H1 (cell line): ENCODE data around the gene CHCHD3. TPM values are rescaled to one million over a fixed set of nuclear protein-coding genes. Genes with fewer than 3 reads are reported as not detected.

Experiments used
- CTCF ChIA-PET: fragments of 300-600 bp; sonication (Branson Sonifier 250); formaldehyde crosslinking; loops from one replicate; lab custom pipeline; 2021; ENCODE audit not compliant: partially characterized antibody; lab: Charles Lee
- POLR2A ChIA-PET: fragments of 300-600 bp; sonication (Branson Sonifier 250); formaldehyde crosslinking; loops from one replicate; lab custom pipeline; 2021; ENCODE audit warnings: inconsistent platforms; ENCODE audit not compliant: partially characterized antibody; lab: Charles Lee
- DNase-seq, 2 experiments: peaks; one replicate each; pipeline versions ENCODE4 v3.0.0 to v3.0.0-alpha.2; 2010 to 2022; ENCODE audit warnings: low spot score in 2 of 2, low read depth in 1 of 2, mixed read lengths in 1 of 2
- FAIRE-seq: peaks from 2 replicates; lab custom pipeline; 2011; peaks lifted over from hg19 to GRCh38; lab: Jason Lieb, UNC
- H2AFZ ChIP-seq: 2 replicates; pipeline ENCODE4 v1.8.1; 2012; ENCODE audit warnings: low read length, inconsistent platforms
- H2AK5ac ChIP-seq: 2 replicates; pipeline ENCODE4 v1.6.1; 2013; ENCODE audit warnings: low read depth, low read length
- H2BK120ac ChIP-seq: replicated peaks from 2 replicates; pipeline ENCODE3; 2013; ENCODE audit warnings: low read depth, low read length, inconsistent platforms
- H2BK12ac ChIP-seq: 2 replicates; pipeline ENCODE4 v1.6.1; 2013; ENCODE audit warnings: low read depth, low read length
- H2BK15ac ChIP-seq: 2 replicates; pipeline ENCODE4 v1.6.1; 2013; ENCODE audit warnings: low read length
- H2BK20ac ChIP-seq: 2 replicates; pipeline ENCODE4 v1.6.1; 2013; ENCODE audit warnings: low read length
- H2BK5ac ChIP-seq: 2 replicates; pipeline ENCODE4 v1.6.1; 2013; ENCODE audit warnings: low read depth, low read length
- H3K14ac ChIP-seq: 2 replicates; pipeline ENCODE4 v1.6.1; 2013; ENCODE audit warnings: inconsistent platforms; ENCODE audit not compliant: insufficient read length
- H3K18ac ChIP-seq: 2 replicates; pipeline ENCODE4 v1.6.1; 2013; ENCODE audit warnings: low read length; ENCODE audit errors: extremely low read depth
- H3K23ac ChIP-seq: 2 replicates; pipeline ENCODE4 v1.6.1; 2013; ENCODE audit warnings: inconsistent platforms; ENCODE audit not compliant: insufficient read length
- H3K23me2 ChIP-seq: 2 replicates; pipeline ENCODE4 v1.6.1; 2013; ENCODE audit warnings: low read depth, low read length
- H3K27ac ChIP-seq: 2 replicates; pipeline ENCODE4 v1.6.1; 2011; ENCODE audit warnings: low read depth, low read length, inconsistent platforms
- H3K27me3 ChIP-seq, 4 experiments: replicated peaks in 1 of 4; 1 replicate in 1 of 4; 2 replicates in 3 of 4; pipeline versions ENCODE4 v1.6.1 to v1.8.1; 2011 to 2013; ENCODE audit warnings: low read length in 3 of 4, mild to moderate bottlenecking in 3 of 4, inconsistent platforms in 2 of 4, mixed read lengths in 2 of 4, moderate library complexity in 1 of 4; ENCODE audit not compliant: control insufficient read depth in 3 of 4, insufficient read depth in 3 of 4; ENCODE audit errors: extremely low read depth in 1 of 4
- H3K36me3 ChIP-seq, 4 experiments: 2 replicates each; pipeline versions ENCODE4 v1.6.1 to v1.8.1; 2011 to 2013; ENCODE audit warnings: mild to moderate bottlenecking in 4 of 4, low read length in 3 of 4, moderate library complexity in 2 of 4, control low read depth in 1 of 4, inconsistent platforms in 1 of 4; ENCODE audit not compliant: insufficient read depth in 4 of 4, control insufficient read depth in 2 of 4
- H3K4ac ChIP-seq: replicated peaks from 2 replicates; pipeline ENCODE3; 2013; ENCODE audit warnings: low read length, low read depth, mixed read lengths, inconsistent platforms; ENCODE audit not compliant: insufficient read length
- H3K4me1 ChIP-seq, 4 experiments: replicated peaks in 1 of 4; 1 replicate in 1 of 4; 2 replicates in 3 of 4; pipeline versions ENCODE4 v1.6.1 to v1.8.1; 2011 to 2013; ENCODE audit warnings: low read length in 3 of 4, inconsistent platforms in 2 of 4, mixed read lengths in 1 of 4; ENCODE audit not compliant: insufficient read depth in 4 of 4, control insufficient read depth in 3 of 4
- H3K4me2 ChIP-seq, 2 experiments: 2 replicates each; pipeline versions ENCODE4 v1.6.1 to v1.8.1; 2011 to 2013; ENCODE audit warnings: low read depth in 2 of 2, low read length in 2 of 2, control low read depth in 1 of 2, inconsistent platforms in 1 of 2, mild to moderate bottlenecking in 1 of 2; ENCODE audit not compliant: insufficient read depth in 1 of 2
- H3K4me3 ChIP-seq, 4 experiments: fragments of 200-600, 300-600 bp in 1 of 4; sonication (generic), shearing (Covaris generic), sonication (Bioruptor Twin) in 1 of 4; 2 replicates each; pipeline versions ENCODE4 v1.5.1 to v1.8.1; 2011 to 2016; ENCODE audit warnings: low read length in 4 of 4, low read depth in 3 of 4, control low read depth in 2 of 4, inconsistent platforms in 2 of 4, mild to moderate bottlenecking in 2 of 4, mixed read lengths in 1 of 4, moderate library complexity in 1 of 4; ENCODE audit not compliant: insufficient read depth in 2 of 4; ENCODE audit errors: extremely low read depth in 1 of 4
- H3K56ac ChIP-seq: replicated peaks from 2 replicates; pipeline ENCODE3; 2013; ENCODE audit warnings: low read depth, mild to moderate bottlenecking, mixed read lengths, low read length, inconsistent platforms; ENCODE audit not compliant: insufficient read length
- H3K79me1 ChIP-seq: 2 replicates; pipeline ENCODE4 v1.6.1; 2013; ENCODE audit warnings: low read depth, low read length, control low read depth
- H3K79me2 ChIP-seq, 2 experiments: 2 replicates each; pipeline versions ENCODE4 v1.6.1 to v1.8.1; 2012 to 2013; ENCODE audit warnings: low read length in 2 of 2, mild to moderate bottlenecking in 2 of 2, inconsistent platforms in 1 of 2; ENCODE audit not compliant: insufficient read depth in 2 of 2, control insufficient read depth in 1 of 2
- H3K9ac ChIP-seq, 4 experiments: replicated peaks in 1 of 4; 1 replicate in 1 of 4; 2 replicates in 3 of 4; pipeline versions ENCODE4 v1.6.1 to v1.8.1; 2011 to 2013; ENCODE audit warnings: low read depth in 3 of 4, low read length in 3 of 4, control low read depth in 2 of 4, mild to moderate bottlenecking in 2 of 4, moderate library complexity in 2 of 4, inconsistent platforms in 1 of 4; ENCODE audit errors: extremely low read depth in 1 of 4
- H3K9me3 ChIP-seq, 2 experiments: 2 replicates each; pipeline versions ENCODE4 v1.6.1 to v1.8.1; 2012 to 2013; ENCODE audit warnings: mild to moderate bottlenecking in 2 of 2, moderate library complexity in 2 of 2, control low read depth in 1 of 2, inconsistent platforms in 1 of 2, low read depth in 1 of 2, low read length in 1 of 2, mixed read lengths in 1 of 2; ENCODE audit not compliant: insufficient read depth in 2 of 2
- H4K20me1 ChIP-seq, 2 experiments: replicated peaks in 1 of 2; 2 replicates each; pipeline versions ENCODE3 to v1.8.1; 2011 to 2013; ENCODE audit warnings: inconsistent platforms in 2 of 2, low read length in 2 of 2, mild to moderate bottlenecking in 1 of 2; ENCODE audit not compliant: insufficient read depth in 2 of 2, control insufficient read depth in 1 of 2
- H4K5ac ChIP-seq: 2 replicates; pipeline ENCODE4 v1.6.1; 2013; ENCODE audit warnings: low read length, low read depth, mixed read lengths, inconsistent platforms; ENCODE audit not compliant: insufficient read length
- H4K8ac ChIP-seq: 2 replicates; pipeline ENCODE4 v1.8.0; 2013; ENCODE audit warnings: mild to moderate bottlenecking, moderate library complexity, low read length, inconsistent platforms; ENCODE audit not compliant: insufficient read depth; ENCODE audit errors: extremely low read depth
- H4K91ac ChIP-seq: replicated peaks from 2 replicates; pipeline ENCODE3; 2013; ENCODE audit warnings: low read length, mixed read lengths, inconsistent platforms; ENCODE audit not compliant: insufficient read length
- ATF2 ChIP-seq: IDR thresholded peaks from 2 replicates; pipeline ENCODE4 v1.6.1; 2012; ENCODE audit warnings: low read length, inconsistent platforms
- ATF3 ChIP-seq: IDR thresholded peaks from 2 replicates; pipeline ENCODE4 v1.6.1; 2011; ENCODE audit warnings: low read depth, mild to moderate bottlenecking, low read length; ENCODE audit not compliant: insufficient read depth
- CBX5 ChIP-seq: fragments of 300-800, 300-1000 bp; sonication (generic); IDR thresholded peaks from 2 replicates; pipeline ENCODE4 v1.7.1; 2016; ENCODE audit warnings: antibody characterized with exemption, low read length, low read depth
- GABPA ChIP-seq: IDR thresholded peaks from 2 replicates; pipeline ENCODE4 v1.6.1; 2011; ENCODE audit warnings: mild to moderate bottlenecking, low read length, moderate library complexity, borderline replicate concordance; ENCODE audit not compliant: insufficient read depth
- KDM5A ChIP-seq: fragments of 200-600 bp; IDR thresholded peaks from 2 replicates; pipeline ENCODE4 v1.7.1; 2012; ENCODE audit warnings: mild to moderate bottlenecking, low read length, inconsistent platforms, mixed read lengths
- PHF8 ChIP-seq: fragments of 200-600 bp; sonication (generic); conservative IDR thresholded peaks from 2 replicates; pipeline ENCODE4 v1.7.1; 2012; ENCODE audit warnings: low read depth, mild to moderate bottlenecking, inconsistent platforms, low read length, moderate library complexity
- SAP30 ChIP-seq: fragments of 300-600 bp; sonication (generic); IDR thresholded peaks from 2 replicates; pipeline ENCODE4 v1.7.1; 2012; ENCODE audit warnings: low read length, moderate library complexity, mild to moderate bottlenecking, inconsistent platforms; ENCODE audit not compliant: insufficient read depth, insufficient replicate concordance
- SIRT6 ChIP-seq: IDR thresholded peaks from one replicate; pipeline ENCODE4 v1.7.1; 2012; ENCODE audit warnings: low read length, inconsistent platforms
- SP2 ChIP-seq: IDR thresholded peaks from 2 replicates; pipeline ENCODE4 v1.6.1; 2012; ENCODE audit warnings: mild to moderate bottlenecking, low read length, inconsistent platforms
- TAF1 ChIP-seq: IDR thresholded peaks from 2 replicates; pipeline ENCODE4 v1.6.1; 2011; ENCODE audit warnings: mild to moderate bottlenecking, low read depth, low read length
- TEAD4 ChIP-seq: IDR thresholded peaks from 2 replicates; pipeline ENCODE4 v1.6.1; 2012; ENCODE audit warnings: low read depth, low read length, inconsistent platforms, mixed read lengths
- ZNF274 ChIP-seq: IDR thresholded peaks from 2 replicates; pipeline ENCODE4 v1.7.0; 2012; ENCODE audit warnings: low read length, borderline replicate concordance; ENCODE audit errors: extremely low read depth
- WGBS, 2 experiments: shearing (Covaris generic) in 1 of 2; methylation state at CpG; one replicate each; pipeline versions ENCODE4 v1.1.6 to v1.1.7; 2013 to 2015; ENCODE audit warnings: low lambda C conversion rate in 2 of 2, mixed read lengths in 2 of 2, inconsistent platforms in 1 of 2, low coverage in 1 of 2, missing lambda C conversion rate in 1 of 2; ENCODE audit not compliant: insufficient replicate concordance in 2 of 2, insufficient coverage in 1 of 2, insufficient read length in 1 of 2; ENCODE audit errors: extremely low coverage in 1 of 2, missing lambda C conversion rate in 1 of 2; 5-methylcytosine and 5-hydroxymethylcytosine counted together
- polyA plus RNA-seq, 7 experiments: library from polyadenylated mRNA; depleted of rRNA in 3 of 7; stranded (reverse) in 5 of 7; unstranded in 2 of 7; fragments of >200 nt in 5 of 7; fragments of 200-250 nt in 2 of 7; gene quantifications; 1 replicate in 5 of 7; 2 replicates in 1 of 7; 4 replicates in 1 of 7; pipeline versions ENCODE4 v1.2.1 to v1.2.3, GENCODE V29; 2011 to 2013; ENCODE audit warnings: missing spikeins in 2 of 7, mixed read lengths in 2 of 7
- total RNA-seq: library from RNA; stranded (reverse); fragmentation: NEBNext Ultra II Directional; extraction: Animal tissue kit (Norgen Biotek cat#: 25700); gene quantifications from 2 replicates; pipeline ENCODE4 v1.2.1, GENCODE V29; 2021

The CHCHD3 gene
- total and polyA plus RNA-seq, 2 of the 8 experiments (the other 6 are each of a cell fraction or from before 2014, with no cell fraction given), result 42.9 to 137 TPM

- no peak overlapping the region for H3K4ac ChIP-seq
- FAIRE-seq, result no peak
- TF ChIP-seq ATF2 (no peak), ZNF274 (no peak), SIRT6 (no peak), TEAD4 (no peak), CBX5 (no peak), TAF1 (no peak), SAP30 (no peak), ATF3 (no peak), KDM5A (no peak), SP2 (no peak), PHF8 (no peak), GABPA (no peak)
Measured at GRCh38 chr7:132847376-132847775, 234.5 kb downstream of the CHCHD3 start.

More at GRCh38 chr7:132847376-132847775, 234.5 kb downstream of the CHCHD3 start:
- Histone ChIP-seq H3K27me3 (peaks cover 0 to 3% (median 0%) of the 10 kb centered on the region in 4 experiments; a peak in 1 of 7 replicates), H4K91ac (no peak overlapping the region), H2AK5ac (no peak overlapping the region), H3K23ac (no peak overlapping the region), H3K4me1 (no peaks in the 10 kb centered on the region), H2BK5ac (no peak overlapping the region), H3K4me3 (no peak overlapping the region), H3K36me3 (no peaks in the 10 kb centered on the region), H3K79me2 (no peaks in the 10 kb centered on the region; a peak in 1 of 4 replicates), H3K23me2 (no peaks in the 10 kb centered on the region), H3K56ac (no peak overlapping the region), H2BK12ac (no peak overlapping the region), H3K9ac (no peak overlapping the region), H4K20me1 (no peaks in the 10 kb centered on the region), H3K4me2 (no peak overlapping the region), H3K14ac (no peak overlapping the region), H2BK20ac (no peak overlapping the region), H4K8ac (no peak overlapping the region), H3K79me1 (no peaks in the 10 kb centered on the region), H2BK120ac (no peak overlapping the region), H3K27ac (no peak overlapping the region), H3K18ac (no peak overlapping the region), H2AFZ (no peak overlapping the region), H2BK15ac (no peak overlapping the region), H3K9me3 (no peaks in the 10 kb centered on the region), H4K5ac (no peak overlapping the region)
- ChIA-PET CTCF (interaction anchor here (1.3 kb wide), 1 partner anchor 83 kb away, joined by 3 read pairs; no protein-coding TSS in a partner anchor), POLR2A (interaction anchor here (1.3 kb wide), 1 partner anchor 14 kb away, joined by 3 read pairs; no protein-coding TSS in a partner anchor)
- no peak for DNase-seq
- WGBS, 2 experiments, result 86% methylated on average over 7 of the region's 7 CpGs; no CpG with 5 or more reads in 1 of the 2 experiments
